Stimulated activated CD4-positive, alpha-beta T cell treated with anti-CD3 and anti-CD28 coated beads, Interleukin-2, amount 100 ng/mL, for 24 hours (primary cell): ENCODE data around the gene ZNF219.
"Not testable (repeated sequence)": the region's sequence is repeated elsewhere in the genome, so short reads cannot be mapped to it uniquely, and the experiment has no call there.

ENCODE experiments used
- DNase-seq, 2 donors: peaks; one replicate each; pipeline ENCODE4 v3.0.0-alpha.2; 2020

The ZNF219 gene

GRCh38 chr14:21040941-21041340 is 57.5 kb downstream of the ZNF219 start:
- not testable (repeated sequence) for DNase-seq

DNA sequence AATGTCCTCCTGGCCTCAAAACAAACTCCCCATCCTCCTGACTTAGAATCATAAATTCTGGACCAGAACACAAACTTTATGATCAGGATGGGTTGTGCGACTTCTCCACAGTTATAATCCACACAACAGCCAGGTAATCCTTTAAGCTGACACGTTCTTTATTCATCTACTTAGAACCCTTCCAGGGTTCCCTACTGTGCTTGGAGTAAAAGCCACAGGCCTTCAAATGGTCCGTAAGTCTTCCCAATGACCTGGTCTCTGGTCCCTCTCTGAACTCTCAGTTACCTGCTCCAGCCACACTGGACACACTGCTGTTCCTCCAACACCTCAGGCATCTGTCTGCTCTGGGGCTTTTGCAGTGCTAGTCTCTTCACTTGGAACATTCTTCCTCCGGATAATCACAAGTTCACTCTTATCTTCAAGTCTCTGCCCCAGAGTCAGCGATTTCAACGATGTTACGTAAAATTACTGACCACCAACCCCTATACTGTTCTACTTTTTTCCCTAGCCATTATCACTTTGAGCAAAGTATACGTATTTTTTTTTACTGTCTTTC is 58.0 kb downstream of the ZNF219 start:
- DNase-seq, result no peak
